HG03571 (cell line): ENCODE results near the gene TES.

Source experiments
- ATAC-seq: cut with Tn5 transposase; IDR thresholded peaks from one replicate; pipeline ENCODE4 v1.9.1; 2021; ENCODE audit not compliant: unreplicated experiment

TES gene

DNA sequence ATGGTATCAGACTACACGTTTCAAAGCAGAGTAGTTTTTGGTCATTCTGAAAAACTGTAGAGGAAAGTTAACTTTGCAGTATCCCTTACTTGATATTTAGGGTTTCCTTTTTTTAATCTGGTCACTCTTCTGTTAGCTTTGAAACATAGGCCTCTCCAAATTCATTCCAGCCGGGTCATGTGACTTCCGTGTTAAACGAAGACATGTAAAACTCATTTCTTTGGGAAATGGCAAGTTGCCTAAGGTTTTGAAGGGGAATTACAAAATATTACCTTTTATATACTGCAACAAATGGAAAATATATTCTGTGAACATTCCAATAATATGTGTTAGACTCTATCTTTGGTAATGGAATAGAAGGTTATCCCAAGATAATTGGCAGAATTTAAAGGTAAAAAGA lies 9.5 kb downstream of the TES start:
- no peak for ATAC-seq

GRCh38 chr7:116222501-116222900 lies 12.2 kb downstream of the TES start:
- ATAC-seq = no peak

DNA sequence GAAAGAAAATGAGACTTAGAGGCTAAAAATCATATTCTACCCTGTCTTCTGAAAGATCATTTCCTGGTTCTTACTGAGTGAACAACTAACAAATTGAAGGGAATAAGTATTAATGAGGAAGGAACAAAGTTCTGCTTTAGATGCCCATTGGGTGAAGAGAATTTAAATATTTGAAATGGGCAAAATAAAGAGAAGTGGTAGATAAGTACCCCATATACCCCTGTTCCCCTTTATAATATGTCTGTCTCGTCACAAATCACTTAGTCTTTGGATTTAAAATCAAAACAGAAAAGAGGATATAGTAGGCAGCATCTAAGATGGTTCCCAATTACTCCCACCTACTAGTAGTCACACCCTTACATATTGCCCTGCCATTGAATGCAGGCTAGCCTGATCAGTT lies 13.2 kb downstream of the TES start:
- ATAC-seq = no peak

GRCh38 chr7:116224492-116225098 lies 14.3 kb downstream of the TES start:
- peak; percentile 48 for ATAC-seq

GRCh38 chr7:116225860-116226259 lies 15.5 kb downstream of the TES start:
- no peak for ATAC-seq

DNA sequence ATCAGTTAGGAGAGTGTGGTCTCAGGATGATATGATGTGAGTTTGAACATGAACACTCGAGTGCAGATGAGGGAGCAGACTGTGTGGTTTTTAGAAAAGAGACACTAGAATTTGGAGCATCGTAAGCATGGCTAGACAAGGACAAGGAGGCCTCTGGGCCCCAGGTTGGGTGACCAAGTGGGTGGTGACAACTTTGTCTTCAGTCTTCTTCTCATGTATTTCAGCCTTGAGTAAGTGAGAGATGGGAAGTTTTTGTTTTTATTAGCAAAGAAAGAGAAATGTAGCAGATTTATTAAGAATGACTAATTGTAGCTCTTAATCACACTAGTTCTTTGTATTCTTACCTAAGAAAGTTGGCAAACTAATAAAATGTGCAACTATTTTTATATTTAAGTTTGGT lies 16.3 kb downstream of the TES start:
- ATAC-seq = no peak

DNA sequence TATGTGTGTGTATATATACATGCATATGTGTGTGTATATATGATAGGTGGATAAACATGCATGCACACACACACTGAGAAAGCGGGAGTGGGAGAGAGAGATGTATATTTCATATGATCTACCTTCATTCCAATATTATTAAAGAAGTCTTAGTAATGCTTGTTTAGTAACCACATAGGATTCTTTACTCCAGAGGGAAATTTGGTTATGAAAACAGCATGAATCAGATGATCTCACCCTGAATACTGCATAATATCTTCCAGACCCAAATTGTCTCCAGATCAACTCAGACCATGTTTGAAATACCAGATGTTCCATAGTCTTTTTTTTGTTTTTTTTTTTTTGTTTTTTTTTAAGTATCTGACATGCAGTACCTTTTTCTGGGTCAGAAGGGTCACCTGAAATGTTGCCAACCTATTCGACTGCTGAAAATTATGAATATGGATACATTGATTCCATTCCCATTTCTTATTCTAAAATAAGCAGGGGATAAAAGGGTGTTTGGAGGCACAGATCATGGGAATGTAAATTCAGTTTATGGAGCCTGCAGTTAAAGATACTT lies 17.4 kb downstream of the TES start:
- no peak for ATAC-seq

- no peak for ATAC-seq
Observed at GRCh38 chr7:116228241-116228640, 17.9 kb downstream of the TES start.

GRCh38 chr7:116229366-116229765 lies 19.0 kb downstream of the TES start:
- peak; percentile 51 for ATAC-seq

DNA sequence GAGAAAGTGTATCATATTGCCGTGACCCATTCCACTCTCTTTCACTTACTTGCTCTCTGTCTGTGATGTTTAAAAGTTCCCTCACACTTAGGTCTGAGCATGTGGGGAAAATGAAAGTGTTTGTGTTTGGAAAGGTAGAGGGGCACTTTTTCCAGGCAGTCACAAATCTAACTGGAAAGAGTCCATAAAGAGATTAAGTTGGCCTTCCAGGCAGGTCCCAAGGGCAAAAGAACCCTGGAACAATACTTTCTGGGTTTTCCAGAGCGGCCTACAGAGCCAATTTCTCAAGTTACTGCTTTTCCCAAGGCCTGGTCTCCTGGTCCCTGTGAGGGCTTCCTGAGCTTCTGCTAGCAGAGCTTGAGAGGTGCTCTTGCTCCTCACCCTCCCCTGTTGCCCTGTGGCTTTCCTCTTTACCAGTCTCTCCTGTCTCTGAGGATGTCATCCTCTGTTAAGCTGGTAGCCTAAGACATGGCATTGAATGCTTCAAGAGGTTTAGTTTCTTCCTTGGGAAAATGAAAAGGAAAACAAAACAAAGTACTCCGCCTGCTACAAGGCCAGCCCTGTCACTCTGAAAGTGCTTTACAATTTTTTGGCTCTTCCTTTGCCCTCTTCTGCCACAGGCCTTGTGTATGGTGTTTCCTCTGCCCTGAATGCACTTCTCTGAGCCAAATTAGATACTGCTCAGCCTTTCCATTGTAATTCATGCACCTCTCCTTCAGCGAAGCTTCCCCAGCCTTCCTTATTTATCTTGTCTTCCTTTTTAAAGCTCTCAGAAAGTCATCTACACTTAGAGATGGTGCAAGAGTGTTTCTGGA lies 20.1 kb downstream of the TES start:
- no peak for ATAC-seq

- no peak for ATAC-seq
Observed at GRCh38 chr7:116231543-116231942, 21.2 kb downstream of the TES start.

DNA sequence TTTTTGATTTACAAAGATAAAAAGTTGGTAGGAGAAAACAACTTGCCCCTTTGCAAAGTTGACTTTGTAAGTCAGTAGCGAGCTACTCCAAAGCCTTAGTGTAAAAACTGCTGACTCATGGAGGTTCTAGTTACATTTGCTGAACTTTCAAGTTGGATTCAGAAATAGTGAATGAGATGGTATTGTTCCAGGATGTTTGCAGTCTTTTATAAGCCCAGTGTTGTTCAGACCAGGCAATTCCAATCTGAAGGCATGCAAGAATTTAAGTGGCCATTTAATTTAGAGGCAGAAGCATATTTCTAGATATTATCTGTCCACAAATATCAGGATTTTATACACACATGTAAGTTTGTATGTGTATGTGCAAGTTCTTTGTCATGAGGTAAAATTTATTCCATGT lies 21.6 kb downstream of the TES start:
- no peak for ATAC-seq

GRCh38 chr7:116232350-116232749 lies 22.0 kb downstream of the TES start:
- ATAC-seq = no peak

GRCh38 chr7:116232920-116233319 lies 22.6 kb downstream of the TES start:
- no peak for ATAC-seq

- no peak for ATAC-seq
Observed at GRCh38 chr7:116234517-116235200, 24.3 kb downstream of the TES start.

DNA sequence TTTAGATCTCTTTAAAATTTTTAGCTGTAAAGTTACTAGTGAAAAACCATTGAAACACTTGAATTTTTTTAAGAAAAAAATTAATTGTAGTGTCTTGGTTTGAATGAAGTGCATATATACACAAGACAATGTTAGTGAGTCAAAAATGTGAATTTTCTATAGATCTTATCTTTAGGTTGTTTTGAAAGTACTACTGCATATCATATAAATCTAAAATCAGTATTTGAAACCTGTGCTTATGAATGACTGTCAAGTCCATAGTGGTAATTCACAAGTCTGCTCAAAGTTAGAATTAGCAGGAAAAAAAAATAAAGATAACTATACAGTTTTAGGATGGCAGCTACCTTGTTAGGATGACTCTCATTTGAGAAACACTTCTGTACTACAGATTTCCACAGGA lies 25.0 kb downstream of the TES start:
- ATAC-seq = no peak

GRCh38 chr7:116236020-116236630 lies 25.8 kb downstream of the TES start:
- ATAC-seq = no peak

- no peak for ATAC-seq
Observed at GRCh38 chr7:116239020-116239419, 28.7 kb downstream of the TES start.

GRCh38 chr7:116239434-116239833 lies 29.1 kb downstream of the TES start:
- no peak for ATAC-seq

DNA sequence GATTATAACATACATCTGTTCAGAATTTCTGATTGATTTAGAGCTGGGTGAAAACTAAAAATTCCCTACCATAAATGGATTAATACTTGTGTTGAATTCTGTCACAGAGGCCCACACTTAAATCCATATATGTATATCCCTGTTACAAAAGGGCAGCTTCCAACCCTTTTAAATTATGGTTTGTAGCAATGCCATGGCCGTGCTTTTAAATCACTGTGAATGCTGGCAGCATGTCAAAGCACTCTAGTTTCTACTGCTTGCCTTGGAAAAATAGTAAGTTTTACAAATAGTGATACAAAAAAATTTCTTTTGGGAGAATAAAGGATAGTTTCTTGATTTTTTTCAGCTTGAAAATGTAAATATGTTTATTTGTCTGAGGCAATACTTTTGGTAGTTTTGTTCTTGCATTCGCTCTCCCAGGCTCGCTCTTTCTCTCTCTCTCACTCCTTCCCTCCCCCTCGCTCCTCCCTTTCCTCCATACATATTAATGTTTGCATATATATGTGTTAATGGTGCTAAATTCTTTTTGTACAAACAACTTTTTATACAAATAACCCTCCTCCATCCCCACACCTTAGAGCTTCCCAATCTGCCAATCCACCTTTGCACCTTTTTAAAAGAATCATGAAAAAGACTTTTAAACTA lies 29.8 kb downstream of the TES start:
- no peak for ATAC-seq

DNA sequence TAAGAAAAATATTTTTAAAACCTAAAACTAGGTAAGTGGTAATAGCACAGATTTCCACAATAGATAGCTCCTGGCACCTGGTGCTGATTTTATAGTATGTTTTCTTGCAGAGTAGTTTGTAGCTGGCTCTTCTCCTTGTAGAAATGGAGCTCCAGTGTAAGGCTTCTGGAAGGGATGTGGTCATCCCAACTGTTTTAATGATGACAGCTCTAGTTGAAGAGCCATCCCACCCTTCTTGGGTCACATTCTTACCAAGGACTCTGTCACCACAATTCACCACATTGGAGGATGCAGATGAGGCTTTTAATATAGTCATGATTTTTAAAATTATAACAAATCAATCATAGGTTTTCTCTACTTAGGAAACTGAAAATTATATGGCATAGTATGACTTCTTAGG lies 31.0 kb downstream of the TES start:
- ATAC-seq = no peak
